GM20000 (cell line): ENCODE results near the gene CNN3.

Source experiments
- DNase-seq: peaks from one replicate; pipeline ENCODE4 v3.0.0; 2012; ENCODE audit warnings: low spot score
- CTCF ChIP-seq: IDR thresholded peaks from 2 replicates; pipeline ENCODE4 v1.5.1; 2012; ENCODE audit warnings: mild to moderate bottlenecking, control low read depth; ENCODE audit errors: extremely low read depth, missing control alignments

The CNN3 gene

DNA sequence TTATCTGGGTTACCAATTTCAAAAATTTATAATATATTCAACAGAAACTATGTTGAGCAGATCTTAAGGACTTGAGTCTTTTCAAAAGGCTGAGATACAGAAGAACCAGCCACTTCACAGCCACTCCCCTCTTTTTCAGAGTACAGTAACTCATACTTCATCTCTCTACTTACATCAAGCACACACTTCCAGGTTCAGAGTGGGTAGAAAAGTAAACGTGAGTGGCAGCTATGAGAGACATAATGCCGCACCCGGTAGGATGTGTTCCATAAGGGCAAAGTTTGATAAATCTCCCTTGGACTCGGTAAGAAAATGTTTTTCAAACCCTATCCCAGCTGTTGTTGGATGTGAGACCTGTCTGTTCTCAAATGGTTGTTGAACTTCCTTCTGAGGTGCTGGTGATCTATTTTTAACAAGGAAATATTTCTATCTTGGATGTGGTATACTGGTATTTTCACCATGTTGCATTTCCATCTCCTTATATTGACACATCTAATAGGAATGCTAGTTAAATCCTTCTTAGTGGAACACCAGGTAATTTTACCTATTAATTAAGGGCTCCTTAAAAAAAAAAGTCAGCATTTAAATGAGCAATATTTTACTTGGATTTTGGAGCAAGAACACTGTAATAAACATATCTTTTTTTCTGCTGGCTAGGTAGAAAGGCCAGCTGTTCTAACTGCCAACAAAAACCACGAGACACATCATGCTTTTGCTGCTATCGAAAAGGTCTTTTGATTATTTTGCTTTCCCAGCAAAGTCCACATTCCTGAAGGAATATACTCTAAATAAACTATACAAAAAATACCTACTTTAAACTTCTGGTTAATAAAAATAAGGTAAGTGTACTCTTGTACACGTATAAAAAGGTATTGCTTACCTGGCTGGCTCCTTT is 28.2 kb downstream of the CNN3 start:
- TF ChIP-seq CTCF, result no peak
- no peak for DNase-seq

- no peak for DNase-seq
- TF ChIP-seq CTCF, result no peak
Observed at GRCh38 chr1:94895518-94895917, 31.4 kb downstream of the CNN3 start.

DNA sequence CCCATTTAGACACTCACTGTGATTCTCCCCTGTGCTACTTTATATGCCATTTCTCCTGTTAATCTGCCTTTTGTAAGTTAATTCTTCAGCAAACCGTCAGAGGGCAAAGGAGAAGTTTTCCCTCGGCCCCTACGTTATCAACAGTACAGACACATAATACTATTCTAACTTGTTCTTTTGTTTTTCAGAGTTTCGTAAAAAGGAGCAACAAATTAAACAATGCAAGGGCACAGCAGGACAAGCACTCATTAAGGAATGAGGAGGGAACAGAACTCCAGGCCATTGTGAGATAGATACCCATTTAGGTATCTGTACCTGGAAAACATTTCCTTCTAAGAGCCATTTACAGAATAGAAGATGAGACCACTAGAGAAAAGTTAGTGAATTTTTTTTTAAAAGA is 32.3 kb downstream of the CNN3 start:
- TF ChIP-seq CTCF, result no peak
- DNase-seq, result no peak

GRCh38 chr1:94892604-94893254 is 34.2 kb downstream of the CNN3 start:
- no peak for DNase-seq
- TF ChIP-seq CTCF, result no peak

DNA sequence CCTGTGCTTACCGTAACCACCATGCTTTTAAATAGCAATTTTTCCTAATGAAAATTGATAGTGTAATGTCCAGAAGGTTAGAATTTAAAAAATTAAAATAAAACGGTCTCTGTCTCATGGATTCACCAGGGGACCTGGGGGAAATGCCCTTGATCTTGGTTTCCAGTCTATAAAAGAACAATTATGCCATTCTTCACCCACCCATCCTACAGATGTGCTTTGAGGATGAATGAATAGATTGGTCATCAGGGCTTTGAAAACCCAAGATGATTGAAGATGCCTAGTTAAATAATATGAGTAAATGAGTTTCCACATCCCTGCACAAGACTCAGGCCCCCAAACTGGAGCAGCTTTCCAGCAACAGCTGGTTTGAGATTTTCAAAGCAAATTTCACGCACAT is 38.7 kb downstream of the CNN3 start:
- no peak for DNase-seq
- TF ChIP-seq CTCF, result no peak

- DNase-seq, result no peak
- TF ChIP-seq CTCF, result no peak
Observed at GRCh38 chr1:94887603-94888171, 39.2 kb downstream of the CNN3 start.

- TF ChIP-seq CTCF, result no peak
- no peak for DNase-seq
Observed at GRCh38 chr1:94887106-94887505, 39.8 kb downstream of the CNN3 start.
